ENCODE results near the gene C1orf174. TPM values are rescaled to one million over a fixed set of nuclear protein-coding genes. Genes with fewer than 3 reads are reported as not detected.

Gene C1orf174
- total RNA-seq, 1 donor from 2014 or later = 36.5 TPM

DNA sequence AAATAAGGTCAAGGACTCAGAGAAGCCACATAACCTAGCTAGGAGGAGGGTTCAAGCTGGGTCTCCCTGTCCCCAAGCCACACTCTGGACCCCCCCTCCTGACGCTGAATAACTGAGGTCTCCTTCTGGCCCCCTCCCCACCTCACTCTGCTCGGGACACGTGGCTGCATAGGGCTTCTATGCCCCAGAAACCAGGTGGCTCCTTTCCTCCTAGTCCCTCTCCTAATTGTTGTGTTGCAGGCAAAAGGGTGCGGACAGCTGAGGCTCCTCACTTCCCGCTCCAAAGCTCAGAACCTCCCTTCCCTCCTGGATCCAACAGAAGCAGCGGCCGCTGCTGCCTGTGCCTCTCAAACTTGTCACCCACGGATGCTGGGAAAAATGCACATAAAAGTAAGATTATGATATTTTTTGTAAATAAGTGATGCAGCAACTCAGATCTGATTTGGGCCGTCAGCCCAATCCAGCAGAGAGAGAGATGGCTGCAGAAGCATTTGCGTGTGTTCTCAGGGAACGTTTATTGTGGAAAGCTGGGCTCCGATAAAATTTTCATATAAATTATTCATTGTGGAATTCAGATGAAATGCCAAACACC is 40.8 kb upstream of the C1orf174 start:
- Histone ChIP-seq H3K79me2 (ENCODE audit: low read depth) (no peaks in the 10 kb centered on the region), H2AFZ (replicated peaks) (no peak overlapping the region), H3K9ac (no peak overlapping the region), H3K4me2 (no peak overlapping the region), H3K27ac (no peak overlapping the region), H3K9me3 (ENCODE audit: low read depth) (no peaks in the 10 kb centered on the region), H4K20me1 (ENCODE audit: low read depth) (no peaks in the 10 kb centered on the region), H3K36me3 (no peaks in the 10 kb centered on the region), H3K27me3 (no peaks in the 10 kb centered on the region), H3K4me1 (no peaks in the 10 kb centered on the region), H3K4me3 (no peak overlapping the region), H3F3A (ENCODE audit: low read depth) (no peaks in the 10 kb centered on the region)
- peaks cover 22% of the 10 kb centered on the region for H3K9me3 Mint-ChIP-seq
- no peaks in the 10 kb centered on the region for H3K36me3 Mint-ChIP-seq
- no peak overlapping the region for H3K4me3 Mint-ChIP-seq
- TF ChIP-seq, protein P1, sequence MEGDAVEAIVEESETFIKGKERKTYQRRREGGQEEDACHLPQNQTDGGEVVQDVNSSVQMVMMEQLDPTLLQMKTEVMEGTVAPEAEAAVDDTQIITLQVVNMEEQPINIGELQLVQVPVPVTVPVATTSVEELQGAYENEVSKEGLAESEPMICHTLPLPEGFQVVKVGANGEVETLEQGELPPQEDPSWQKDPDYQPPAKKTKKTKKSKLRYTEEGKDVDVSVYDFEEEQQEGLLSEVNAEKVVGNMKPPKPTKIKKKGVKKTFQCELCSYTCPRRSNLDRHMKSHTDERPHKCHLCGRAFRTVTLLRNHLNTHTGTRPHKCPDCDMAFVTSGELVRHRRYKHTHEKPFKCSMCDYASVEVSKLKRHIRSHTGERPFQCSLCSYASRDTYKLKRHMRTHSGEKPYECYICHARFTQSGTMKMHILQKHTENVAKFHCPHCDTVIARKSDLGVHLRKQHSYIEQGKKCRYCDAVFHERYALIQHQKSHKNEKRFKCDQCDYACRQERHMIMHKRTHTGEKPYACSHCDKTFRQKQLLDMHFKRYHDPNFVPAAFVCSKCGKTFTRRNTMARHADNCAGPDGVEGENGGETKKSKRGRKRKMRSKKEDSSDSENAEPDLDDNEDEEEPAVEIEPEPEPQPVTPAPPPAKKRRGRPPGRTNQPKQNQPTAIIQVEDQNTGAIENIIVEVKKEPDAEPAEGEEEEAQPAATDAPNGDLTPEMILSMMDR (IDR thresholded peaks at IDR 0.05) = no peak
- TF ChIP-seq EZH2phosphoT487 (IDR thresholded peaks at IDR 0.05) (no peak), EZH2 (IDR thresholded peaks at IDR 0.05) (no peak)
- peaks cover 15% of the 10 kb centered on the region for H3K4me1 Mint-ChIP-seq
- DNase-seq (ENCODE audit: low spot score) = no peak
- H3K27me3 Mint-ChIP-seq (ENCODE audit: insufficient read depth, low read depth) = peaks cover 20% of the 10 kb centered on the region
- no peak overlapping the region for H3K27ac Mint-ChIP-seq

DNA sequence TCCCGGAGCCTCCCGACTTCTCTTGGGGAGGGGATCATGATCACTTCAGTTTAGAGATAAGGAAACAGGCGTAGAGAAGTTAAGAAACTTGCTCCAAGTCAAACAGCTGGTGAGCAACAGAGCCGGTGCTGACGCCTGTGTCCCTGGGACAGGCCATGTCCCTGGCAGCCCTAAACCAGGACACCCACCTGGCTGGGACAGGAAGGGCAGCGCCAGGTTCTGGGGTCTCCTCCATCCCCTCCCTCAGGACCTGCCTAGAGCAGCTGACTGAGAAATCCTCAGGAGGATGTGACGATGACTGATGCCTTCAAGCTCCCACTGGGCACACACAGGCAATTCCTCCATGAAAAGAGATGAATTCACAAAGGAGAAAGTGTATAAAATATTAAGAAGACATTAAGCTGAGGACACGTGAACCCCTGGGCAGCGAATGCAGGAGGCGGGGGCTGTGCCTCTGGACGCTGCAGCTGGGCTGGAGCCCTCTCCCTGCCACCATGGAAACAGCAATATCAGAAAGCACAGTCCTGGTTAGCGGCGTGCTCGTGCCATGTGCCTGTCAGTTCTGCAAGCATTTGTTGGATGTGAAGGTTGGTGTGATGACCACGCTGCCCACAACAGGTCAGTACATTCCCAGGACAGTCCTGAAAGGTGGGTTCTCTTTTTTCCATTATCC is 40.1 kb upstream of the C1orf174 start:
- H3K4me3 ChIP-seq = no peak overlapping the region
- TF ChIP-seq, protein P1 (IDR thresholded peaks at IDR 0.05) = no peak
- no peak for TF ChIP-seq EZH2phosphoT487 (IDR thresholded peaks at IDR 0.05)
- TF ChIP-seq EZH2 (IDR thresholded peaks at IDR 0.05) = no peak
- H3K4me2 ChIP-seq = no peak overlapping the region
- no peaks in the 10 kb centered on the region for H3K9me3 ChIP-seq (ENCODE audit: low read depth)
- no peaks in the 10 kb centered on the region for H4K20me1 ChIP-seq (ENCODE audit: low read depth)
- H3K27ac ChIP-seq = no peak overlapping the region
- no peaks in the 10 kb centered on the region for H3F3A ChIP-seq (ENCODE audit: low read depth)
- H3K4me1 ChIP-seq = no peaks in the 10 kb centered on the region
- Mint-ChIP-seq H3K27me3 (ENCODE audit: insufficient read depth, low read depth) (peaks cover 18% of the 10 kb centered on the region), H3K4me1 (peaks cover 15% of the 10 kb centered on the region), H3K9me3 (peaks cover 28% of the 10 kb centered on the region), H3K27ac (no peak overlapping the region), H3K4me3 (no peak overlapping the region), H3K36me3 (no peaks in the 10 kb centered on the region)
- no peaks in the 10 kb centered on the region for H3K36me3 ChIP-seq
- H2AFZ ChIP-seq (replicated peaks) = no peak overlapping the region
- no peak overlapping the region for H3K9ac ChIP-seq
- no peaks in the 10 kb centered on the region for H3K27me3 ChIP-seq
- H3K79me2 ChIP-seq (ENCODE audit: low read depth) = no peaks in the 10 kb centered on the region
- no peak for DNase-seq (ENCODE audit: low spot score)

DNA sequence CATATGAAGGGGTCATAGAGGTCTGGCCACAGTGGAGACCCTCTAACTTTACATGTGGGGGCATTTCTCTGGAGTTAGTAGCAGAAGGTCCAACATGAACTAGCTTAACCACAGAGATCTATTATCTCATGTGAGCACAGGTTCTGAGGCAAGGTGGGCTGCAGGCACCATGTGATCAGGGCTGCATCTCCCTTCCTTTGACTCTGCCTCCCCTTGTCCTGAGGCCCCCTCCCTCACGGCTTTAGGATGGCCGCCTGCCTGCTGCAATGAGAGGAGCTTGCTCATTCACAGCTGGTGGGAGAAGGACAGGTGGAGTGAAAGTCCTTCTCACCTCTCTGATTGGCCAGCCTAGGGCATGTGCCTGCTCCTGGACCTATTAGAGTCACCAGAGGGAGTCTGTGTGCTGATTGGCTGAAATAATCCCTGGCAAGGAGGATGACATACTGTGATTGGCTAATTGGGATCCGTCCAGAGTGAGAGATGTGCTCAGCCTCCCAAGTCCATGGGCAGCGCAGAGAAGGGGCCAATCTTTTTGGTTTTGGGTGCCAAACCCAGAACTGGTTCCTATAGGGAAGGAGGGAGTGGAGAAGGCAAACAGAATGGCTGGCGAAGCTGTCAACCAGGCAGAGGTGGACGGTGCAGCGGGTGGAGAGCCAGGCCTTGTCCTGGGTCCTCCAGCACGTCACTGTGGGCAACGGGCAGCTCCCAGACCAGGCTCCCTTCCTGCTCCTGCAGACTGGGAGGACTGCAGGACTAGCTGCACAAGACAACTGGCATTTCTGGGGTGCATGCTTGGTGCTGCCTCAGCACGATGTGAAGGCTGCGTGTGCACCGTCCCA is 39.4 kb upstream of the C1orf174 start:
- Histone ChIP-seq H3K27me3 (no peaks in the 10 kb centered on the region), H3K27ac (no peak overlapping the region), H2AFZ (replicated peaks) (no peak overlapping the region), H3K4me2 (no peak overlapping the region), H3K4me3 (no peak overlapping the region), H3K79me2 (ENCODE audit: low read depth) (no peaks in the 10 kb centered on the region), H3K4me1 (no peaks in the 10 kb centered on the region), H4K20me1 (ENCODE audit: low read depth) (no peaks in the 10 kb centered on the region), H3K9me3 (ENCODE audit: low read depth) (no peaks in the 10 kb centered on the region), H3F3A (ENCODE audit: low read depth) (no peaks in the 10 kb centered on the region), H3K9ac (no peak overlapping the region), H3K36me3 (no peaks in the 10 kb centered on the region)
- DNase-seq (ENCODE audit: low spot score) = no peak
- peaks cover 18% of the 10 kb centered on the region for H3K27me3 Mint-ChIP-seq (ENCODE audit: insufficient read depth, low read depth)
- H3K27ac Mint-ChIP-seq = peak overlapping the region; percentile 86
- no peaks in the 10 kb centered on the region for H3K36me3 Mint-ChIP-seq
- peaks cover 33% of the 10 kb centered on the region for H3K9me3 Mint-ChIP-seq
- peaks cover 12% of the 10 kb centered on the region for H3K4me1 Mint-ChIP-seq
- TF ChIP-seq EZH2phosphoT487 (IDR thresholded peaks at IDR 0.05) (no peak), EZH2 (IDR thresholded peaks at IDR 0.05) (no peak)
- TF ChIP-seq, protein P1 (IDR thresholded peaks at IDR 0.05) = no peak
- peak overlapping the region; percentile 41 for H3K4me3 Mint-ChIP-seq
